DMS79 (cell line): ENCODE results near the gene PACS2.

Experiments used
- DNase-seq: peaks from one replicate; lab custom pipeline; 2025; lab: John Stamatoyannopoulos, UW

Gene PACS2

GRCh38 chr14:105445290-105445689 is 130.7 kb downstream of the PACS2 start:
- DNase-seq = no peak

DNA sequence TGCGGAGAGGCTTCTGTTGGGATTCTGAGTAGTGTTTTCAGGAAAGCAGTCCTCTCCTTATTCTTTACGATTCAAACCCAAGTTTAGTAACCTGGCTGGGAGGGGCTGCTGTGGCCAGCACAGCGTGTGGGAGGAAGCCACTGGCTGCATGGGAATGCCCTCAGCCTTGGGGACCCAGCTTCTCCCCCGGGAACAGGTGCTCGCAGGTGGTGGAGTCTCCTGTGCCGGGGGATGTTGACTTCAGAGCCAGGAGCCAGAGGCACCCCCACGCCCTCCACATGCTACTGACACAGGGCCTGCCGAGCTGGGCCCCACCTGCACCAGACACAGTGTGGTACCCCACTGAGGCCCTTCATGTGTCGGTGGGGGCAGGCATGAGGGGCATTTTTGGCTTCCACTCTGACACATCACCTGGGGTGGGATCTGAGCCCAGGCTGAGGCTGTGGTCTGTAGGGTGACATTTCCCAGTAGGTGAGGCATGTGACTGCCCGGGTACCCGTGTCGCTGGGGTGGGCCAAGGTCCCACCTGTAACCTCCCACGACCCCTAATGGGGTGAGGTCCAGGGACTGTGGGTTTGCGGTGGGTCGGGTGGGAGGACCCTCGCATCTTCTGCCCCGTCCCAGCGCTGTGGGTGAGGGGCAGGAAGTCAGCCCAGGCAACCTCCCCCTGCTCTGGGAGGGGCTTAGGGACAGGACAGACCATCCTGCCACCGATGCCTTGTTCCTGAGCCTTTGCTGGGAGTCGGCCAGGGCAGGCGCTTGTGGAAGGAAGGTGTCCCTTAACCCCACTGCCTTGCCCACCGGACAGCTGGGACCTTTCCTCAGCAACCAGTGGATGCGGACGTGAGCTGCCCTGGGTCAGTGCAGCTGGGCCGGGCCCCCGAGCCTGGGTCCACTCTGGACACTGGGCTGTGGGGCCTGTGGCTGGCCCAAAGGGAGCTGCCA is 131.6 kb downstream of the PACS2 start:
- no peak for DNase-seq

DNA sequence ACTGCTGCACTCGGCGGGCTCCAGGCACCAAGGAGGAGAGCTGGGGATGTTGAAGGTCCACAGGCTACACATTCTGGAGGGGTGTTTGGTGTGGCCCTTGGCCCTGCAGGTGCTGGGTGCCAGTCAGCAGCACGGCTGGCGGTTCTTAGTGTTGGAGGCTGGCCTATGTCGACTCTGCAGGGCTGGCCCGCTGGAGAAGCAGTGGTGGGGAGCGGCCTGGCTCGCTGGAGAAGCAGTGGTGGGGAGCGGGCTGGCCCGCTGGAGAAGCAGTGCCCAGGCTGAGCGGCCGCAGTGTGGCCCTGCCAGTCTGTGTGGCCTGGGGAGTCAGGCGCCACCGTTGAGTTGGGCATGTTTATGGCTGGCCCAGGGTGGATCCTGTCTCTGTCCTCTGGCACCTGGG is 132.4 kb downstream of the PACS2 start:
- no peak for DNase-seq
